A204.1 (cell line): ENCODE data around the gene NPIPB13.
"Not testable (repeated sequence)": the region's sequence is repeated elsewhere in the genome, so short reads cannot be mapped to it uniquely, and the experiment has no call there.

ENCODE experiments used
- FAIRE-seq: peaks from 2 replicates; lab custom pipeline; 2012; peaks lifted over from hg19 to GRCh38; lab: Jason Lieb, UNC

NPIPB13 gene

GRCh38 chr16:30248379-30248778, at the start of gene NPIPB13:
NPIPB13 (minus strand) TSS chr16:30248479; CDS start chr16:30245573, 2,906 bp downstream.
- not testable (repeated sequence) for FAIRE-seq

GRCh38 chr16:30282357-30282756, 34.1 kb upstream of the NPIPB13 start:
- FAIRE-seq = not testable (repeated sequence)

- FAIRE-seq = not testable (repeated sequence)
These were observed 30.2 kb upstream of the NPIPB13 start for GRCh38 chr16:30278523-30278922.

- not testable (repeated sequence) for FAIRE-seq
These were observed 31.2 kb downstream of the NPIPB13 start for GRCh38 chr16:30217082-30217481.

GRCh38 chr16:30211414-30211813, 36.9 kb downstream of the NPIPB13 start:
- FAIRE-seq = not testable (repeated sequence)

- FAIRE-seq = not testable (repeated sequence)
These were observed 39.2 kb downstream of the NPIPB13 start for GRCh38 chr16:30209032-30209431.

- not testable (repeated sequence) for FAIRE-seq
These were observed 41.1 kb downstream of the NPIPB13 start for GRCh38 chr16:30207063-30207704.

DNA sequence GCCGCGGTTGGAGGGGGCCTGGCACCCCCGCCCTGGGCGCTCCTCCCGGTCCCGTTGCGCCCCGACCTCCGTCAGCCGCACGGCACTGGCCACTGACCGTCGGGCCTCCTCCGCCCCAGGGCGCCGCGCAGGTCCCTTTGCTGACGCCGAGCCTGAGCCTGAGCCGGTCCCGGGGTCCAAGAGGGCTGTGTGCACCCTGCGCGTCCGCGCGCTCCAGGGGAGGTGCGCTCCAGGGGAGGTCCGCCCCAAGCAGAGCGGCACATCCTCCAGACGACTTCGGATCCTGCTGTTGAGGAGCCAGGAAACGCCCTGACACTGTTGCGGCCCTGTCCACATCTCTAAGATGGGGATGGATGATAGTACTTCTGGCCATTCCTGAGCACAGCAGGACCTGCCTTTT, 42.0 kb downstream of the NPIPB13 start:
- not testable (repeated sequence) for FAIRE-seq

GRCh38 chr16:30205541-30206236, 42.6 kb downstream of the NPIPB13 start:
- not testable (repeated sequence) for FAIRE-seq

DNA sequence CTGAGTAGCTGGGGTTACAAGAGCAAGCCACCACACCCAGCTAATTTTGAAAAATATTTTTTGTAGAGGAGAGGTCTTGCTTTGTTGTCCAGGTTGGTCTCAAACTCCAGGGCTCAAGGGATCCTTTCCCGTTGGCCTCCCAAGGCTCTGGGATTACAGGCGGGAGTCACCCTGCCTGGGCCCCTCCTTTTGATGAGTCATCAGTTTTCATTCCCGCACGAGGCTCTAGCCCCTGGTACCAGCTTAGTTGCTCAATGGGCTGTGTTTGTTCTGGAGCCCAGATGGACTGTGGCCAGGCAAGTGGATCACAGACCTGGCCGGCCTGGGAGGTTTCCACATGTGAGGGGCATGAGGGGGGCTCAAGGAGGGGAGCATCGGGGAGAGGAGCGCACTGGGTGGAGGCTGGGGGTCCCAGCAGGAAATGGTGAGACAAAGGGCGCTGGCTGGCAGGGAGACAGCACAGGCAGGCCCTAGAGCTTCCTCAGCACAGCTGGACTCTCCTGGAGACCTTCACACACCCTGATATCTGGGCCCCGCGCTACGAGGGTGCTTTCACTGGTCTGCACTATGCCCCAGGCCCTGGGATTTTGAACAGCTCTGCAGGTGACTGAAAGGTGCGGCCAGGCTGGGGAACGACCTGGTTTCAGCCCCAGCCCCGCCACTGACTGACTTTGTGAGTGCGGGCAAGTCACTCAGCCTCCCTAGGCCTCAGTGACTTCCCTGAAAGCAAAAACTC, 48.5 kb downstream of the NPIPB13 start:
- not testable (repeated sequence) for FAIRE-seq

DNA sequence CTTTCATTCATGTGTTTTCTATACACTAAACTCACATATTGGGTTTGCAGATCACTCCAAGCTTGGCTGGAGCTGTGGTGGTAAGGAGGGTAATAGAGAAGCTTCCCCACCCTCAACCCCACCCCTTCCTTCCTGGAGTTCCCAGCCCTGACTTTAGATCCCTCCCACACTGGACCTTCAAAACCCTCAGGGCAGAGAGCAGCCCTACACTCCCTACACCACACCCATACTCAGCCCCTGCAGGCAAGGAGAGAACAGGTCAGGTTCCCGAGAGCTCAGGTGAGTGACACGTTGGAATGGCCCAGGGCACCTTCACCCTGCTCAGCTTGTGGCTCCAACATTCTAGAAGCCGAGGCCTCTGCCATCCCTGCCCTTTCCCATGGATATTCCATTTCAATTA, 49.2 kb downstream of the NPIPB13 start, which contains the start of gene SULT1A3:
Gene SULT1A3, plus strand, starts transcription at position 207 of the 400 bp plus-strand sequence. CDS start 1,474 bp downstream, outside the sequence.
- FAIRE-seq = not testable (repeated sequence)
